Liver (tissue), 9 donors: Measurements from ENCODE around the gene HBA2. TPM values are rescaled to one million over a fixed set of nuclear protein-coding genes. Genes with fewer than 3 reads are reported as not detected.

Source experiments
- DNase-seq: peaks from one replicate; pipeline ENCODE4 v3.0.0-alpha.2; 2017; ENCODE audit warnings: low spot score
- H3K27ac ChIP-seq, 2 donors: one replicate each; pipeline ENCODE4 v1.7.0; 2013; ENCODE audit warnings: inconsistent platforms in 2 of 2, low read length in 2 of 2, control low read depth in 1 of 2, low read depth in 1 of 2, mild to moderate bottlenecking in 1 of 2
- H3K27me3 ChIP-seq, 4 donors: one replicate each; pipeline versions ENCODE4 v1.6.1 to v1.7.0; 2013; ENCODE audit warnings: low read length in 3 of 4, inconsistent platforms in 1 of 4, mild to moderate bottlenecking in 1 of 4, moderate library complexity in 1 of 4; ENCODE audit not compliant: control insufficient read depth in 4 of 4, insufficient read depth in 4 of 4
- H3K36me3 ChIP-seq, 4 donors: one replicate each; pipeline versions ENCODE4 v1.6.1 to v1.7.0; 2013; ENCODE audit warnings: low read length in 3 of 4, mild to moderate bottlenecking in 3 of 4, low read depth in 1 of 4, moderate library complexity in 1 of 4; ENCODE audit not compliant: control insufficient read depth in 4 of 4, insufficient read depth in 3 of 4
- H3K4me1 ChIP-seq, 4 donors: one replicate each; pipeline versions ENCODE4 v1.6.1 to v1.7.0; 2013; ENCODE audit warnings: low read length in 3 of 4, mild to moderate bottlenecking in 3 of 4, moderate library complexity in 1 of 4; ENCODE audit not compliant: control insufficient read depth in 4 of 4, insufficient read depth in 4 of 4
- H3K4me3 ChIP-seq, 3 donors: one replicate each; pipeline versions ENCODE4 v1.6.1 to v1.7.0; 2013; ENCODE audit warnings: low read length in 3 of 3, control low read depth in 1 of 3, low read depth in 1 of 3, mild to moderate bottlenecking in 1 of 3
- H3K9ac ChIP-seq, 2 donors: one replicate each; pipeline ENCODE4 v1.7.0; 2013; ENCODE audit warnings: low read length in 2 of 2, mild to moderate bottlenecking in 2 of 2, moderate library complexity in 2 of 2, control low read depth in 1 of 2, low read depth in 1 of 2
- H3K9me3 ChIP-seq, 4 donors: one replicate each; pipeline versions ENCODE4 v1.6.1 to v1.7.0; 2013; ENCODE audit warnings: low read length in 3 of 4; ENCODE audit not compliant: control insufficient read depth in 4 of 4
- ATF3 ChIP-seq: IDR thresholded peaks from 2 replicates; pipeline ENCODE4 v1.6.1; 2016; ENCODE audit warnings: antibody characterized with exemption
- EGR1 ChIP-seq, 2 donors: IDR thresholded peaks; 2 replicates each; pipeline ENCODE4 v1.6.1; 2016 to 2018; ENCODE audit warnings: antibody characterized with exemption in 2 of 2, low read depth in 2 of 2
- FOXA1 ChIP-seq: IDR thresholded peaks from 2 replicates; pipeline ENCODE4 v1.6.1; 2016; ENCODE audit warnings: antibody characterized with exemption
- FOXA2 ChIP-seq: IDR thresholded peaks from 2 replicates; pipeline ENCODE4 v1.6.1; 2016; ENCODE audit warnings: antibody characterized with exemption
- GABPA ChIP-seq, 2 donors: IDR thresholded peaks in 1 of 2; conservative IDR thresholded peaks in 1 of 2; 2 replicates each; pipeline ENCODE4 v1.6.1; 2016; ENCODE audit warnings: antibody characterized with exemption in 2 of 2, mild to moderate bottlenecking in 1 of 2, moderate library complexity in 1 of 2
- HNF4A ChIP-seq, 2 donors: conservative IDR thresholded peaks; 2 replicates each; pipeline ENCODE4 v1.6.1; 2016; ENCODE audit warnings: antibody characterized with exemption in 2 of 2, mild to moderate bottlenecking in 2 of 2
- HNF4G ChIP-seq: IDR thresholded peaks from 2 replicates; pipeline ENCODE4 v1.6.1; 2016; ENCODE audit warnings: antibody characterized with exemption
- JUND ChIP-seq, 2 donors: IDR thresholded peaks; 2 replicates each; pipeline ENCODE4 v1.6.1; 2016; ENCODE audit warnings: antibody characterized with exemption in 2 of 2
- MAX ChIP-seq: IDR thresholded peaks from 2 replicates; pipeline ENCODE4 v1.6.1; 2016; ENCODE audit warnings: antibody characterized with exemption
- NR2F2 ChIP-seq: IDR thresholded peaks from 2 replicates; pipeline ENCODE4 v1.6.1; 2016; ENCODE audit warnings: antibody characterized with exemption
- RAD21 ChIP-seq, 2 donors: IDR thresholded peaks; 2 replicates each; pipeline ENCODE4 v1.6.1; 2016; ENCODE audit warnings: antibody characterized with exemption in 2 of 2, mild to moderate bottlenecking in 2 of 2
- REST ChIP-seq: IDR thresholded peaks from 2 replicates; pipeline ENCODE4 v1.6.1; 2016; ENCODE audit warnings: antibody characterized with exemption, mild to moderate bottlenecking
- RXRA ChIP-seq, 2 donors: IDR thresholded peaks; 2 replicates each; pipeline ENCODE4 v1.6.1; 2017 to 2018; ENCODE audit warnings: antibody characterized with exemption in 2 of 2, mild to moderate bottlenecking in 1 of 2
- SP1 ChIP-seq: IDR thresholded peaks from 2 replicates; pipeline ENCODE4 v1.6.1; 2018; ENCODE audit warnings: antibody characterized with exemption, mild to moderate bottlenecking
- TAF1 ChIP-seq: conservative IDR thresholded peaks from 2 replicates; pipeline ENCODE4 v1.6.1; 2016; ENCODE audit warnings: antibody characterized with exemption, mild to moderate bottlenecking
- YY1 ChIP-seq: IDR thresholded peaks from 2 replicates; pipeline ENCODE4 v1.6.1; 2016; ENCODE audit warnings: antibody characterized with exemption, mild to moderate bottlenecking
- ZBTB33 ChIP-seq: IDR thresholded peaks from 2 replicates; pipeline ENCODE4 v1.6.1; 2016; ENCODE audit warnings: antibody characterized with exemption
- WGBS: extraction: QIAGEN DNeasy Blood & Tissue Kit; methylation state at CpG from one replicate; pipeline ENCODE4 v1.1.7; 2013; 5-methylcytosine and 5-hydroxymethylcytosine counted together
- polyA plus RNA-seq, 2 donors: library from polyadenylated mRNA; stranded (reverse) in 1 of 2; unstranded in 1 of 2; fragments of 200-250 nt in 1 of 2; fragments of >200 nt in 1 of 2; fragmentation: Nextera tagmentation in 1 of 2; extraction: Ambion mirVana in 1 of 2; gene quantifications; one replicate each; pipeline versions ENCODE4 v1.2.1 to v1.2.3, GENCODE V29; 2013 to 2015
- total RNA-seq, 2 donors: library from RNA; depleted of rRNA; stranded (reverse); fragments of >200 nt; gene quantifications; one replicate each; pipeline ENCODE4 v1.2.3, GENCODE V29; 2014
- TF ChIP-seq, protein P1 (sequence below): fragments of 150-350 bp; IDR thresholded peaks from 2 replicates; pipeline ENCODE4 v1.5.1; 2017; ENCODE audit warnings: improper control_type of control experiment, low read depth, low read length; ENCODE audit not compliant: missing input control
- donor health status: healthy.
- donor health status: healthy.
- donor health status: healthy.
- donor health status: healthy.
- donor health status: healthy.

HBA2 gene
- total and polyA plus RNA-seq, 4 donors: 2.8 to 36,951 (median 46.0) TPM

- H3K27ac ChIP-seq: no peak overlapping the region
- no peaks in the 10 kb centered on the region for H3K36me3 ChIP-seq
- H3K9me3 ChIP-seq: no peaks in the 10 kb centered on the region
- H3K27me3 ChIP-seq: peaks cover 8 to 19% (median 10%) of the 10 kb centered on the region in 4 donors
- H3K9ac ChIP-seq: no peak overlapping the region
- no peak for DNase-seq
- H3K4me1 ChIP-seq: peaks cover 2 to 12% (median 10%) of the 10 kb centered on the region in 4 donors
- TF ChIP-seq ZBTB33: no peak
- TF ChIP-seq, protein P1, sequence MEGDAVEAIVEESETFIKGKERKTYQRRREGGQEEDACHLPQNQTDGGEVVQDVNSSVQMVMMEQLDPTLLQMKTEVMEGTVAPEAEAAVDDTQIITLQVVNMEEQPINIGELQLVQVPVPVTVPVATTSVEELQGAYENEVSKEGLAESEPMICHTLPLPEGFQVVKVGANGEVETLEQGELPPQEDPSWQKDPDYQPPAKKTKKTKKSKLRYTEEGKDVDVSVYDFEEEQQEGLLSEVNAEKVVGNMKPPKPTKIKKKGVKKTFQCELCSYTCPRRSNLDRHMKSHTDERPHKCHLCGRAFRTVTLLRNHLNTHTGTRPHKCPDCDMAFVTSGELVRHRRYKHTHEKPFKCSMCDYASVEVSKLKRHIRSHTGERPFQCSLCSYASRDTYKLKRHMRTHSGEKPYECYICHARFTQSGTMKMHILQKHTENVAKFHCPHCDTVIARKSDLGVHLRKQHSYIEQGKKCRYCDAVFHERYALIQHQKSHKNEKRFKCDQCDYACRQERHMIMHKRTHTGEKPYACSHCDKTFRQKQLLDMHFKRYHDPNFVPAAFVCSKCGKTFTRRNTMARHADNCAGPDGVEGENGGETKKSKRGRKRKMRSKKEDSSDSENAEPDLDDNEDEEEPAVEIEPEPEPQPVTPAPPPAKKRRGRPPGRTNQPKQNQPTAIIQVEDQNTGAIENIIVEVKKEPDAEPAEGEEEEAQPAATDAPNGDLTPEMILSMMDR: no peak
- no peak for TF ChIP-seq YY1
- TF ChIP-seq GABPA (IDR thresholded peaks at IDR 0.05 in 1 of 2, conservative IDR thresholded peaks at IDR 0.05 in 1 of 2): no peak
- no peak for TF ChIP-seq NR2F2
- no peak for TF ChIP-seq SP1
- TF ChIP-seq FOXA1: no peak
- no peak for TF ChIP-seq TAF1
- no peak for TF ChIP-seq MAX
- no peak for TF ChIP-seq RXRA (IDR thresholded peaks at IDR 0.05)
- no peak for TF ChIP-seq JUND (IDR thresholded peaks at IDR 0.05)
- TF ChIP-seq EGR1 (IDR thresholded peaks at IDR 0.05; ENCODE audit: low read depth in 2 of 2): no peak
- TF ChIP-seq ATF3: no peak
- TF ChIP-seq HNF4G: no peak
- no peak for TF ChIP-seq RAD21 (IDR thresholded peaks at IDR 0.05)
- TF ChIP-seq FOXA2: no peak
- 53% methylated on average over 6 of the region's 6 CpGs for WGBS
- H3K4me3 ChIP-seq: no peak overlapping the region
These were observed 4.3 kb upstream of the HBA2 start for GRCh38 chr16:168424-168823.

DNA sequence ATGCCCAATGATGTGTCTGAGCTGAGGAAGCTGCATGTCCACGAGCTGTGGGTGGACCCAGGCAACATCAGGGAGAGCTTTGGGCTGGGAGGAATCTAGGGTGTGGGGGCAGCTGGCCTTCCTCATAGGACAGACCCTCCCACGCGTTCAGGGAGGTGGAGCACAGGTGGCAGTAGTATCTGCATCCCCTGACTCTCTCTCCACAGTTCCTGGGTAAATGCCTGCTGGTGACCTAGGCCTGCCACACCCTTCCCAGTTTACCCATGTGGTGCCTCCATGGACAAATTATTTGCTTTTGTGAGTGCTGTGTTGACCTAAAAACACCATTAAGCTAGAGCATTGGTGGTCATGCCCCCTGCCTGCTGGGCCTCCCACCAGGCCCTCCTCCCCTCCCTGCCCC is 3.7 kb upstream of the HBA2 start:
- peaks cover 8 to 19% (median 10%) of the 10 kb centered on the region in 4 donors for H3K27me3 ChIP-seq
- 34% methylated on average over 3 of the region's 3 CpGs for WGBS

More for the DNA sequence above, 3.7 kb upstream of the HBA2 start:
- peak; percentile 57 for DNase-seq
- no peak overlapping the region for H3K9ac ChIP-seq
- no peak overlapping the region for H3K4me3 ChIP-seq
- TF ChIP-seq YY1 (no peak), SP1 (no peak), ZBTB33 (no peak), JUND (IDR thresholded peaks at IDR 0.05) (no peak), REST (no peak), NR2F2 (no peak), RXRA (IDR thresholded peaks at IDR 0.05) (no peak), HNF4A (conservative IDR thresholded peaks at IDR 0.05) (no peak)
- no peaks in the 10 kb centered on the region for H3K9me3 ChIP-seq
- H3K27ac ChIP-seq: no peak overlapping the region
- no peaks in the 10 kb centered on the region for H3K36me3 ChIP-seq
- H3K4me1 ChIP-seq: peaks cover 2 to 12% (median 10%) of the 10 kb centered on the region in 4 donors
